Urothelium cell line (cell line): ENCODE results near the gene TNRC6A.
"Not testable (repeated sequence)": the region's sequence is repeated elsewhere in the genome, so short reads cannot be mapped to it uniquely, and the experiment has no call there.

Source experiments
- DNase-seq: peaks from one replicate; pipeline ENCODE4 v3.0.0; 2011; ENCODE audit warnings: low spot score, mixed read lengths
- FAIRE-seq: peaks from 2 replicates; lab custom pipeline; 2011; peaks lifted over from hg19 to GRCh38; lab: Jason Lieb, UNC

The TNRC6A gene

DNA sequence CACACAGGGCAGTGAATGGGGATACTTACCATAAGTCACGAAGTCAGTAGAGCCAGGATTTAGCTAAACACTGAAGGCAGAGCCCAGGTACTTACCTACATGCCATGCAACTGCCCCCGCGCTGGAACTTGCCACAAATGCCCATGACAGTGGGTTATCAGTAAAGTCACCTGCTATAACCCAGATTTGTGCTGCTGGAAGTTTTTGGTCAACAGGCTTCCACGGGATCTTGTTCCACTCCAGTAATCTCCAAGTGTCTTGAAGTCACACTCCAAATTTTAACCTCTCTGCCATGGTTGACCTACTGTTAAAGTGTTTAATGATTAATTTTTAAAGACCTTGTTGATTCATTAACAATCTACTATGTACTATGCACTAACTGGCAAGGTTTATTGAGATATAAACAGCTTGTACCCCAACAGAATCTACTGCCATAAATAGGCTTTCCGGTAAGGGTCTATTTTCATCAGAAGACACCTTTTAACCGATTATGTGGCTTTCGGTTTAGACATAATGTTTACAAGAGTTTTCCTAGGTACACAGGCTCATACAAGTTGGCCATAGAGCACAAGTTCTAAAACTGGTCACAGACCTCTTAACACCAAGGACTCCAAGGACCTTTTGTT, 110.0 kb downstream of the TNRC6A start:
- no peak for FAIRE-seq
- DNase-seq, result no peak

DNA sequence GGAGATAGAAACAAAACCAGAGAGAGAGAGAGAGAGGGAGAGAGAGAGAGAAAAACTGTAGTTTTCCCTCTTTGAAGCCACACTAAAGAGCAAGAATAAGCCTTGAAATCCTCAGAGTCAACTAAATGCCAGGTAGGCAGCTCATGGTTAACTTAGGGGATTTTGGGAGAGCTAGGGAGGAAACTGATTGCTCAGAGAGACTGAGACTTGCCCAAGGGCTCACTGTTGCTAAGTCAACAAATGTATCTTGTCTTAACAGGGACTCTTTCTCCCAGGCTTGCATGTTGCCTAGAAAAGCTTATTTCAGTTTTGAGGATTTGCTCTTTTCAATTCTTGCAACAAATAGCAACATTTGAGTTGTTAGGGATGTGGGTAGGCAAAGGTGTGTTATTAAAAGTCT, 111.8 kb downstream of the TNRC6A start:
- DNase-seq (no peak), FAIRE-seq (no peak)

DNA sequence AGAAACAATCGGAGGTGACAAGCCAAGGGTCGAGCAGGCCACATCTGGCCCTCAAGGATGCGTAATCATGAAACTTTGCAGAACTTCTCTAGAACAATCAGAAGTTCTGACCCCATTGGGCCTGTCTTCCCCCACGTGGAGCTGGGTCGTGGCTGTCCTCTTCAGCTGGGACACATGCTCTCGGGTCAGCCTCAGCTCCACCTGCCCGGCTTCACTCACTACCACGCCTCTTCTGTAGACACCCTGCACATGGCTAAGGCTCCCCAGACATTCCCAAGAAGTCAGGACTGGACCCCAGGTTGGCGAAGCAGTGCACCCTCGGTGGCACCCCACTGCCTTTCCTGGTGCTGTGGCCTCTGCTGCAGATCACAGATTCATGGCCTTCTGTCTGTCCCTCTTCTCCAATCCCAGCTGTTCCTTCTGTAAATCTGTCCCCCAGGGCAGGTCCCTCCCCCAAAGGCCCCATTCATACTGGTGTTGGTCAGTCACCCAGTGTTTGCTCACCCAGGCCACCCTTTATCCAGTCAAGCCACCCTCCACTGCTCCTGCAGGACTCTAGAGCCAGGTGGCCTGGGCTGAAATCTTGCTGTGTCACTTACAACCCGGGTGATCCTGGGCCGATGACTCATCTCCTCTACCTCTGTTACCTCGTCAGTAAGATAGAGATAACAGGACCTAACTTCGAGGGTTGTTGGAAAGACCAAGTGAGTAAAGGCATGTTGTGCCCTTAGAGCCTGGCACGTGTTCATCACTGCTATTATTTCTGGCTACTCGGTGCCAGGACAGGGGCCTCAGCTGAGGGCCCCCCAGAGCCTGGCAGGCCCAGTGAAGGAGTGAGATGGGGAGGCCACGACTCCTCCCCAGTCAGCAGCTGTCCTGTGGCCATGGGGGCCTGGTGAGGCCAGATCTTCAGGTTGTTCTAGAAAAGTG, 114.9 kb downstream of the TNRC6A start:
- DNase-seq (peak; percentile 38), FAIRE-seq (no peak)

DNA sequence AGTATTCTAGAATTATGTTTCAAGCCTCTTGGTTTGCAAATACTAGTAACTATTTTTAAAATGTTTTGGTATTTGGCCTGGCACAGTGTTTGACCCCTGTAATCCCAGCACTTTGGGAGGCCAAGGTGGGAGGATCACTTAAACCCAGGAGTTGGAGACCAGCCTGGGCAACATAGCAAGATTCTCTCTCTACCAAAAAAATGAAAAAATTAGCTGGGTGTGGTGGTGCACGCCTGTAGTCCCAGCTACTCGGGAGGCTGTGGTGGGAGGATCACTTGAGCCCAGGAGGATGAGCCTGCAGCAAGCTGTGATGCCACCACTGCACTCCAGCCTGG, 115.5 kb downstream of the TNRC6A start:
- DNase-seq, FAIRE-seq: not testable (repeated sequence)

DNA sequence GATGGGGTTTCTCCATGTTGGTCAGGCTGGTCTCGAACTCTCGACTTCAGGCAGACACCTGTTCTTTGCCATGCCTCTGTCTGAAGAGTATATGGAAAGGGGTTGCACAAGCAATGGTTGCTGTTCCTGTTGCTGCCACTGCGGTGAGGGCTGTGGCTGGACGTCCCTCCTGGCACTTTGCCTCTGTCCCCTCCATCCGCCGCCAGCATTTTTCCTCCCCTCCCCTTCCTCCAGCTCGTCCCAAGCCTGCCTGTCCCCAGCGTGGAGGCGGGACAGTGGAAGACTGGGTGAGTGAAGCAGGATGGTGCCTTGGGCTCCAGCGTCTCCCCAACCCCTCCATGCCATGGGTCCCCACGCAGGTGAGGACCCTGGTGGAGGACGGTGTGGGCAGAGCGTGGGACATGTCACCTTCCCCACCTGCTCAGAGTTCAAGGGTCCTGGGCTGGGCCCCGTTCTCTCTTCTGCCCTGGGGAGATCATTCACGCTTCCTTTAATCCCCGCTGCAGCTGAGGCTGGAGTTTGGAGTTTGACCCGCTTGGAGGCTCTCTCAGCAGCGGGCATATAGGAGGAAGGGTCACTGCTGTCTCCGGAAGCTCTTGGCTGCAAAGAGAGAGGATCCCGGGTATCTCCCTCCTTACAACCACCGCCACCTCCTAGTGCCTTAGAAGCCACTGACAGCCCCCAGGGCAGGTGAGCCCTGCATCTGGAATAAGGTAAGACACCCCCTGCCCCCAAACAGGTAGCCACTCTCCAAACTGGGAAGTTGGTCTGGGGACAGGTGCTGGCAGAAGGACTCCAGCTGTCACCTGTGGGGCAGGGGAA, 116.5 kb downstream of the TNRC6A start, which contains the start of gene SLC5A11:
TSS of gene SLC5A11 (plus strand) at position 238 of the 822 bp plus-strand sequence. CDS start 12,681 bp downstream, outside the sequence.
- no peak for DNase-seq
- no peak for FAIRE-seq

DNA sequence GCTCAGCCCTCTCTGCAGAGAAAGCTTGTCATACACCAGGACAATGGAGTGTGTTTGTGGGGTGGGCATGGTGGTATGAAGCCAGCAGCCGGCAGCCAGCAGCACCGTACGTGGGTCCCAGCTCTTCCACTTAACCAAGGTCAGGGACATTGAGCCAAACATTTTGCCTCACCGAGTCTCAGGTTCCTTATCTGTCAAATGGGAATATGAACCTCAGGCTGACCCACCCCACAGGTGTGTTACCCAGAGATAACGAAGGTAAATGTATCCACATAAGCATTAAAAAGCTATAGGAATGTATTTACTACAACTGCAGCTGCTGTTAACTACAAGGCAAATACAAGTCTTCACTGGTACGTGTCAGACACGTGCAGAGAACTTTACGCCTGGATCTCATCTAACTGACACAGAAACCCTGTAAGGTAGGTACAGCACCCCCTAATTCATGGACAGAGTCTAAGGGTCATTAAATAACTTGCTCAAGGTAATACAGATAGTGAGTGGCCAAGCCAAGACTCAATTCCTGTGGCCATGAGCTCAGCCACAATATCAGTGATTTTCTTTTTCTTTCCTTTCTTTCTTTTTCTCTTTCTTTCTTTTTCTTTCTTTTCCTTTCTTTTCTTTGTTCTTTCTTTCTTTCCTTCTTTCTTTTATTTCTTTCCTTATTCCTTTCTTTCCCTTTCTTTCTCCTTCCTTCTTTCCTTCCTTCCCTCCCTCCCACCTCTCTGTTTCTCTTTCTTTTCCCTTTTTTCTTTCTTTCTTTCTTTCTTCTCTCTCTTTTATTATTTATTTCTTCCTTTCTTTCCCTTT, 117.3 kb downstream of the TNRC6A start:
- FAIRE-seq (no peak), DNase-seq (no peak)

DNA sequence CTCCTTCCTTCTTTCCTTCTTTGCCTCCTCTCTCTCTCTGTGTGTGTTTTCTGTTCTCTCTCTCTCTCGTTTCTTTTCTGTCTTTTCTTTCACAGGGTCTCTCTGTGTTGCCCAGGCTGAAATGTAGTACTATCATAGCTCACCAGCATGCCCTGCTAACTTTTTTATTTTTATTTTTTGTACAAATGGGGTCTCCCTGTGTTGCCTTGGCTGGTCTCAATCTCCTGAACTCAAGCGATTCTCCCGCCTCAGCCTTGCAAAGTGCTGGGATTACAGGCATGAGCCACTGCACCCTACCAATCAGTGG, 117.9 kb downstream of the TNRC6A start:
- DNase-seq (no peak), FAIRE-seq (no peak)

DNA sequence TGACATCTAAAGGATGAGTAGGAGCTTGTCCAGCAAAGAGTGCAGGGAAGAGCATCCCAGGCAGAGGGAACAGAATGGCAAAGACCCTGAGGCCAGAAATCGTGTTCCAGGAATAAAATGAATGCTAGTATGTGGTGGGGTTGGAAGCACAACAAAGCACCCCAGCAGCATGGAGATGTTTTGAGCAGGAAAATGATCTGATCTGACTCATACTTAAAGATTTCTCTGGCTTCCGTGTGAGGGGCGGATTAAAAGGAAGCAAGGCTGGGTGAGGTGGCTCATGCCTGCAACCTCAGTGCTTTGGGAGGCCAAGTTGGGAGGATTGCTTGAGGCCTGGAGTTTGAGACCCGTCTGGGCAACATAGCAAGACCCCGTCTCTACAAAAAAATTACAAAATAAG, 118.6 kb downstream of the TNRC6A start:
- peak; percentile 44 for FAIRE-seq
- peak; percentile 49 for DNase-seq

DNA sequence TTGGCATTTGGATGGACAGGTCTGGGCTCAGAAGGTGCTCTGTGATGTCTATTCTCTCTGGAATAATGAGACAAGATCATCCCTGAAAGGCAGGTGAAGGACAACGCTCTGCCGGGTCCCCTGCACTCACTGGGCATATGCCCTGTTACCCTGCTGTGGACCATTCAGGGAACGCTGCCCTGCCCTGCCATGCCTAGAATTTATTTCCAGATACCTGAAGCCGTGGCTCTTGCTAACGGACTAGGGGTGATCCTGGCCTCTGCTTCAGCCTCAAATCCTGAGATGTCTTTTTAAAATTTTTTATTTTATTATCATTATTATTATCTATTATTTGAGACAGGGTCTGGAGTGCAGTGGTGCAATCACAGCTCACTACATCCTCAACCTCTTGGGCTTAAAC, 120.2 kb downstream of the TNRC6A start:
- FAIRE-seq, result no peak
- DNase-seq, result no peak

DNA sequence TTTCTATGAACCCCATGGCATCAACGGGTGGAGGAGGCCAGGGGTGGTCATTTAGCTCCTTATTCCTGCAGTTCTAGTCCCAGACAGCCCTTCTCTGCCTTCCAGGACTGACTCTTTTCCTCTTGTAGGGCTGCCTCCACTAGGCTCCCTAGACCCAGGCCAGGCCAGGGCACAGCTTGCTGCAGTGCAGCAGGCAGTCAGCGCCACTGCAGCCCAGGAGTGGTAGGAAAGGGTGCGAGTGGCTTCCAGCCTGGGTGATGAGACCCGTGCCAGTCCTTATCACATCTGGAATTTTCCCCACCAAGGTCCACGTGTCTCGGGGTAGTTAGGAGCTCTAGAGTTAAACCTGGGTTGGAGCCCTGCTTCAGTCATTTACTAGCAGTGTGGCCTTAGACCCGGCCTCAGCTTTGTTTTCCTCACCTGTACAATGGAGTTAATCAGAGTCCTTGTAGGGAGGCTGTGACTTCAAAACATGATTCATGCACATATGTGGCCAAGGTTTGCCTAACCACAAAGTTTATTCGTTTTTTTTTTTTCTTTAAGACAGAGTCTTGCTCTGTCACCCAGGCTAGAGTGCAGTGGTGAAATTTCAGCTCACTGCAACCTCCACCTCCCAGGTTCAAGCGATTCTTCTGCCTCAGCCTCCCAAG, 121.0 kb downstream of the TNRC6A start:
- DNase-seq (peak; percentile 64), FAIRE-seq (no peak)

DNA sequence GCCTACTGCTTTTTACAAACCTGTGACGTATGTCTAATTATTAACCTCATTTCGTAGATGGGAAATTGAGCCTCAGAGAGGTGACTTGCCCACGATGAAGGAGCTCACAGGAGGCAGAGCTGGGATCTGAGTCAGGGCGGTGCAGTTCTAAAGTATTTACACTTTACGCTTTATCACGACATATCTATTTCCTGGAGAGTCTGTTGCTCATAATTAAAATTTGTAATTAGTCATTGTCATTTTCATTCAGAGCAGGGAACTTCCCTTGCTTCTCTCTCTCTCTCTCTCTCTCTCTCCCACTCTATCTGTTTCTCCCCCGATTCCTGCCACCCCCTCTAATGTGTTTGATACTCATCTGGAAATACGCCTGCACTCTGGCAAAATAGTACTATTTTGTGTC, 122.2 kb downstream of the TNRC6A start:
- DNase-seq (no peak), FAIRE-seq (no peak)

DNA sequence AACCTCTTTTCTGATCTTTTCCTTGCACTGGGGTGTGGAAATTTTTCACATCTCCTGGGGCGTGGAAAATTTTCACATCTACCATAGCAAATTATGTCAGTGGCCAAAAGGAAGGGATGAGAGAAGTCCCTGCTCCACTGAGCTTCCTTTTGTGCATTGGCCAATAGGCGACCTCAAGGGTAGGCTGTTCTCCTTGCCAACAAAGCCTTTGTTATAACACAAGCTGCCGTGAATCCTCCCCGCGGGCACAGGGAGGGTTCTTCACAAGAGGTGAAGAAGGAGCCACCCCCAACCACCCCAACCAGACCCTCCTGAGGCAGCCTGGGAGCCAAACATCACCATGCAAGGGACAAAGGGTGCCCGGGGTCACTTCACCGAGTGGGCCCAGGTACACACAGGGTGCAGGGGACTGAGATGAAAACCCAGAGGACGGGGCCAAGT, 122.8 kb downstream of the TNRC6A start:
- DNase-seq, result no peak
- no peak for FAIRE-seq

DNA sequence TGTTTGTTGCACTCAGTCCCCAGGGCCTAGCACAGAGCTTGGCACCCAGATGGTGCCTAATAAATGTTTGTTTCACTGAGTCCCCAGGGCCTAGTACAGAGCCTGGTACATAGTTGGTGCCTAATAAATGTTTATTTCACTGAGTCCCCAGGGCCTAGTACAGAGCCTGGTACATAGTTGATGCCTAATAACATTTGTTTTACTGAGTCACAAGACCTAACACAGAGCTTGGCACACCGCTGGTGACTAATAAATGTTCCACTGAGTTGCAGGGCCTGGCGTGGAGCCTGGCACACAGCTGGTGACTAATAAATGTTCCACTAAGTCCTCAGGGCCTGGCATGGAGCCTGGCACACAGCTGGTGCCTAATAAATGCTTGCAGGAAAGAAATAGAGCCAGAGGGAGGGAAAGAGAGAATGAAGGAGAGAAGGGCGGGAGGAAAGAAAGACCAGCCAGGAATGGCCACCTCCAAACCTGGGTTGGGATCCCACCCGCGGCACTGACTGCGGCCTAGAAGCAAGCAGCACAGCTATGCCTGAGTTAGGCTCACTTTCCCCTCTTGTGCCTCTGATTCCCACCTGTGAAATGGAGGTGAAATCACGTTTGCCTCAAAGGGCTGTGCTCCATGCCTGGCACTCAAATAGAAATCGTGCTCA, 123.8 kb downstream of the TNRC6A start:
- no peak for FAIRE-seq

DNA sequence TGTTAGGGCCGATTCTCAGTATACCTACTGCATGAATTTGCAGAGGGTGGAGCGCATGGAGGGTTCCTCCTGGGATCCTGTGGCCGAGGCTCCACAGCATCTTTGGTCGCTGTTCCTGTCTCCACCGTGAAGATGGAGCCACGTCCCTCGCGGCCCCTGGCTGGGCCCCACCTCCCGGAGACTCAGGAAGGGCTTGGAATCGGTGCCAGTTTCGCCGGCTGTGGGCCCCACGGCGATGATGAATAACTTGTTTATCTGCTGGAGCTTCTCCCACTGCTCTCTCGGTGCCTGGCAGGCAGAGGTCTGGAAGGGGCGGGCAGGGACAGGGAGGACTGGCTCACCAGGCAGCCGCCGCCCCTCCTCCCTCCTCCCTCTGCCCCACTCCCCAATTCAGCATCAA, 124.4 kb downstream of the TNRC6A start:
- DNase-seq, result peak; percentile 53
- no peak for FAIRE-seq

More for the DNA sequence above, 123.8 kb downstream of the TNRC6A start:
- no peak for DNase-seq

DNA sequence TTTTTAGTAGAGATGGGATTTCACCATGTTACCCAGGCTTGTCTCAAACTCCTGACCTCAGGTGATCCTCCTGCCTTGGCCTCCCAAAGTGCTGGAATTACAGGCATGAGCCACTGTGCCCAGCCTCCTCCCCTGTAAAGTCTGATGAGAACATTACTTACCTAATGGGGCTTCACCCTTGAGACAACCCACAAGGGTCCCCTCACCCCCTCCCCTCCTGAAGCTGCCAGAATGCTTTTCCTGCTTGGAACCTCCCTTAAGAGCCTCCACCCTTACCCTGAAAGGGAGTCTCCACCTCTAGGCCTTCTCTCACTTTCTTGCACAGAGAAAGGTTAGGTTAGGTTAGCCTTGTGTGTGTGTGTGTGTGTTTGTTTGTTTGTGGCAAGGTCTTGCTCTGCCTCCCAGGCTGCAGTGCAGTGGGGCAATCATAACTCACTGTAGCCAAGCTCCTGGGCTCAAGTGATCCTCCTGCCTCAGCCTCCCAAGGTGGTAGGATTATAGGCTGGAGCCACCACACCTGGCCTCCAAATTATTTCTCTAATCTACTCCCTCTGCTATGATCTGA, 125.2 kb downstream of the TNRC6A start:
- no peak for FAIRE-seq

DNA sequence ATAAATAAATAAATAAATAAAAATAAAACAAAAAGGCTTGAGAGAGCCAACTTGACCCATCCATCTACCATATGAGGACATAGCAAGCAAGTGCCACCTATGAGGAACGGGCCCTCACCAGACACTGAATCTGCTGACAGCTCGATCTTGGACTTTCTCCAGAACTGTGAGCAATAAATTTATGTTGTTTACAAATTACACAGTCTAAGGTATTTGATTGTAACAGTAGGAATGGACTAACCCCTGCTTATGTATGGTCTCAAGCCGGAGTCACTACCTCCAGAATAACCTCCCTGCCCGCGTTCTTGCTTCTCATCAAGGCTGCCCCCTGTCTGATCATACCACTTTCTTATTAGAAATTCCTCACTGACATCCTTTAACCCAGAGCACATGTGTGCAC, 126.2 kb downstream of the TNRC6A start:
- DNase-seq, result no peak
- FAIRE-seq, result no peak

More for the DNA sequence above, 125.2 kb downstream of the TNRC6A start:
- no peak for DNase-seq

DNA sequence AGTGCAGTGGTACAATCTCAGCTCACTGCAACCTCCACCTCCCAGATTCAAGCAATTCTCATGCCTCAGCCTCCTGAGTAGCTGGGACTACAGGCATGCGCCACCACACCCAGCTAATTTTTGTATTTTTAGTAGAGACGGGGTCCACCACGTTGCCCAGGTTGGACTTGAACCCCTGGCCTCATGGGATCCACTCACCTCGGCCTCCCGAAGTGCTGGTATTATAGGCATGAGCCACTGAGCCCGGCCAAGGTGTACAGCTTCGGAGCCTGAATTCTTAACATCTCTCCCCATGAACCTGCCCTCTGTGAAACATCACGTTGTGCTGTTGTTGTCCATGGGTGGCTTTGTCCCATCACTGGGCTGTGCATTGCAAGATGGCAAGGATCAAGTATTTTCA, 127.4 kb downstream of the TNRC6A start:
- not testable (repeated sequence) for FAIRE-seq, DNase-seq

DNA sequence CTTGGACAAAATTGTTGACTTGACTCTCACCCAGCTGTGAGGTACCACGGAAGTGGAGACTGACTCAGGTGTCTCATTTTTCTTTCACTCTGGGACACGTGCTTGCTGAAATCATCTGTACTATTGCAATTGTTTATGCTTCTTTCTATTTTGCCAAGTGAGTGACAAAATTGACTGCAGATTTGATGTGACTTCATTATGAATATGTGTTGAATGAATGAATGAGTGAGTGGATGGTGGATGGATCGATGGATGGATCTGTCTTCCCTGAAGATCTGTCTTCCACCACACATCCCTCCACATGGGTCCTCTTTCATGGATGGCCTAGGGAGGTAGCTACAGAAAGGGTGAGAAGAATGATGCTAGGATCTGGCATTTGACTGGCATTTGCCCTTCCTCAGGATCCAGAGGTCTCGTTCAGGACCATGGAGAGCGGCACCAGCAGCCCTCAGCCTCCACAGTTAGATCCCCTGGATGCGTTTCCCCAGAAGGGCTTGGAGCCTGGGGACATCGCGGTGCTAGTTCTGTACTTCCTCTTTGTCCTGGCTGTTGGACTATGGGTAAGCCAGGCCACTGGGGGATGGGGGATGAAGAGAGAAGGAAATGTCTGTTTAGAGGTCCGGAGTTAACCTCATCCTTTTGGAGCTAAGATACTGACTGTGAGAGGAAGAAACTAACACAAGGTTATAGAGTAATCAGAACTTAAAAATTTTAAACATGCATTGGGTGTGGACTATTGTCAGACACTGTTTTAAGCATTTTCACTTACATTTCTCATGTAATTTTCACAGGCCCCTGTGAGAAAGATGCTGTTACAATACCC, 129.0 kb downstream of the TNRC6A start:
- peak; percentile 72 for DNase-seq

More for the DNA sequence above, 129.0 kb downstream of the TNRC6A start:
- no peak for FAIRE-seq
